NCI-H345 (cell line): ENCODE results near the gene COX20.

Experiments used
- DNase-seq: peaks from one replicate; lab custom pipeline; 2025; lab: John Stamatoyannopoulos, UW

The COX20 gene

GRCh38 chr1:244851546-244852231, 16.2 kb downstream of the COX20 start:
- no peak for DNase-seq

- DNase-seq = no peak
Observed at GRCh38 chr1:244852694-244853093, 17.2 kb downstream of the COX20 start.

- no peak for DNase-seq
Observed at GRCh38 chr1:244854166-244854565, 18.7 kb downstream of the COX20 start.

DNA sequence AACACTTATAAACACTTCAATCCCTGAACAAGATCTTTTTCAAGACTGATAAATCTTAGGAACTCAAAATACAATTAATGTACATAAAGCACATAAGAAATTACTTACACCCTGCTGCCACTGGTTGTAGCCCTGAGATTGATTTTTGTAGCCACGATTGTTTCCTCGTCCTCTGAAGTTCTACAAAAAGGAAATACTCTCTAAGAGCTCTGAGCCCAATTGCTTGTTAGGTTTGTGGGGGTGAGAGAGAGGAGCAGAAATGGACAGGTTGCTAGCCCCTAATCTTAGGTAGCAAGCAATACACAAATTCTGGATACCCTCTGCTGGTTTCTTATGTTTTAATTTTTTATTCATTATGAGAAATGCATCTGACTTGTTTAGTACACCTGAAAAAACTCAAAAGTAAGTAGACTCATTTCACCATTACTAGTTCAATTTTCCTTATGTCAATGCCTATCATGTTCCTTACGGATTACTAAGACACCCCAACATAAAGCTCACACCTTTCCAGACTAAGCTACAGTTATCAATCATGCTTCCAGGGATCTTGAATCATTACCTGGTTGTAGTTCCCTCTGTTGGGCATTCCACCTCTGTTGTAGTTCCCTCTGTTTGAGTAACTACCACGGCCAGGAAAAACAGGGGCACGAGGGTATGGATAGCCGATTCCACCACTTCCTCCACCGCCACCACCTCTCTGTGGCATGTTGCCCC, 19.6 kb downstream of the COX20 start:
- DNase-seq = no peak

GRCh38 chr1:244857761-244858160, 22.3 kb downstream of the COX20 start:
- no peak for DNase-seq

GRCh38 chr1:244858357-244858756, 22.9 kb downstream of the COX20 start:
- no peak for DNase-seq

DNA sequence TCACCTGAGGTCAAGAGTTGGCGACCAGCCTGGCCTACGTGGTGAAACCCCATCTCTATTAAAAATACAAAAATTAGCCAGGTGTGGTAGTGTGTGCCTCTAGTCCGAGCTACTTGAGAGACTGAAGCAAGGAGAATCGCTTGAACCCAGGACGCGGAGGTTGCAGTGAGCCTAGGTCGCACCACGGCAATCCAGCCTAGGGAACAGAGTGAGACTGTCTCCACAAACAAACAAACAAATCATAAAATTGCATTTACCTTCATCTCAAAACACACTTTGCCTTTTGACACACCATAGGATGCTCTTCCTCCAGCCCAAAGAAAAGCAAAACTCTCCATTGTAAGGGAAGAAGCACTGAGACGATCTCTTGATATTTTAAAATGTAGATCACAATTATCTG, 24.6 kb downstream of the COX20 start:
- DNase-seq = no peak

DNA sequence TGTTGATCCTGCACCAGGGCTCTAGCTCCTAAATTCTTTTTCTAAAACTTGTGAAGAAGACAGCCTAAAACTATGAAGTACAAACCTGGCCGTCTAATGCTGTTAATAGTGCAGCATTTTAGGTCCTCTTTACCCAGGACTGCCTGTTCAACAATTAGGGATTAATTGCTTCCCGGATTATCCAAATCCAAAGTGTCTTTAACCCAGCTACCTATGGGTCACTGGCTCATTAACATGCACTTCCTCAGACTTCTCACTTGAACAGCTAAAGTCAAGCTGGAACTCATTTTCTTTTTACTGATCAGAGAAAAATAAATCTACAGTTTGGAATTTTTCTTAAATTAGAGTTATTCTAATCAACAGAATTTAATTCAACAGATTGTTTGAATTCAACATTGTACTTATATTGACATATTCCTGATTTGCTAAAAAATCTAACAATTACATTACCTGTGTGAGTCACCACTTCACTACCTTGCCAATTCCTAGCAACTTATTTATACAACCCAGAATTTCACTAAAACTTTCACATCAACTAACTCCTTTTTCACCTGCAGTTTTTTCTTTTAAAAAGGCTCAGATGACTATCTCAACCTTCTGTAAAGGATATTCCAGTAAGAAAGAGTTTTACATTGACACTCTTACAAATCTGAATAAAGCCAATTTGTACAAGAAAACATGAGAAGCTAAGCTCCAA, 25.6 kb downstream of the COX20 start:
- DNase-seq = no peak

DNA sequence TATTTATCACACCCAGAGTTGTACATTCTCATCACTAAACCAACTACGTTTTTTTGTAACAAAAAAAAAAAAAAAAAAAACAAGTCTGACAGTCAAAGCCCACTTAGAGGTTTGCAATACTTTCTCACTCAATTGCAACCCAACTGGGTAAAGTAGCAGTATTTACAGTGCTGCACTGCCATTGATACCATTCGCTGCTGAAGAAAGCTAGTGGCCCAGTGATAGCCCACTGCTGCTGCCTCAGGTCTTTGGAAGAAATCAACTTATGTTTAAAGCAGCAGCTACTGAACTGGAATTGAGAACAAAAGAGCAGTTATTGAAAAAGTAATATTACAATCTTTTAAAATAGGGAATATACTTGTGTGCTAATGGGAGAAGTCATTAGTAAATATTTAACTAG, 26.2 kb downstream of the COX20 start:
- no peak for DNase-seq

DNA sequence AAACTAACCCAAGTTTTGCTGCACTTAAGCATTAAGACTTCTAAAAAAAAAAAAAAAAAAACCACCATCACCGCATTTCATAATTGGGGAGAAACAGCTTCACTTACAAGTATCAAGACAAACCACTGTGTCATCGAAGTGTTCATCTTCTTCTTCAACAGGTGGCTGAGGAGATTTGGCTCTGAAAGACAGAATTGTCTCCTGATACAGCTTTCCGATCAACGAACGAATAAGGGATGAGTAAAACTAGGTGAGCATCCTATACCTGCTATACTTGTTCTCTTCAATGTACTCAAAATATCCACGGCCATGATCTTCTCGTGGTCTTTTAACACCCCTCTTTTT, 26.9 kb downstream of the COX20 start:
- DNase-seq = no peak

DNA sequence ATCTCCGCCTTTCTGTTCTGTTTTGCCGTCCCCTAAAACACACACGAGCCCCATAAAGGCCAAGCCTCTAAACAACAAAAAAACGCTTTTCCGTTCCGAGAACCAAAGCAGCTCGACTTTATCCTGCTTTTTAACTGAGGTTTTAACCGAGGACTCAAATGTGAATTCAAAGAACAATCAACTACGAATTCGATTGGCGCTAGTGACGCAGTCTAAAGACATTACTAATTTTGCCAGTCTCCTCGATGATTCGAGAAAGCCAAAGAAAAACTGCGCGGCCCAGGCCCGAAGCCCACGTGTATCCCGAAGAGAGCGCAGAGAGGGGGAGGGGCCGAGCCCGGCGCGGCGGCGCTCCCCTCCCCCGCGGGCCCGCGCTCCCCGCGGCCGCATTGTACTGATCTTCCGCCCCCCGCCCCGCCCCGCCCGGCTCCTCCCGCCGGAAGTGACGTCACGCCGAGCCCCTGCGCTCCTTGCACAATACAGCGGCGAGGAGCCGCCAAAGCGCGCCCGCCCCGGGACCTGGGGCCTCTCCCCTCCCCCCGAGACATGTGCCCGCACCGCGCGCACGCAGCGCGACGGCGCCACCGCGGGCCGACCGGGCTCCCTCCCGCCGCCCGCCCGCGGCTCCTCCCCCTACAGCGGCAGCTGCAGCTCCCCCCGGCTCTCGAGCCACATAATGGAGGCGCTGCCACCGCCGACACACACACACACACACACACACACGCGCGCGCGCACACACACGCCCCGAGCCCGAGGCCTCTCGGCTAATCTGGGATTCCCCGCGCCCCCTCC, 27.4 kb downstream of the COX20 start:
- peak; percentile 96 for DNase-seq

- DNase-seq = no peak
Observed at GRCh38 chr1:244863491-244864252, 28.2 kb downstream of the COX20 start.

DNA sequence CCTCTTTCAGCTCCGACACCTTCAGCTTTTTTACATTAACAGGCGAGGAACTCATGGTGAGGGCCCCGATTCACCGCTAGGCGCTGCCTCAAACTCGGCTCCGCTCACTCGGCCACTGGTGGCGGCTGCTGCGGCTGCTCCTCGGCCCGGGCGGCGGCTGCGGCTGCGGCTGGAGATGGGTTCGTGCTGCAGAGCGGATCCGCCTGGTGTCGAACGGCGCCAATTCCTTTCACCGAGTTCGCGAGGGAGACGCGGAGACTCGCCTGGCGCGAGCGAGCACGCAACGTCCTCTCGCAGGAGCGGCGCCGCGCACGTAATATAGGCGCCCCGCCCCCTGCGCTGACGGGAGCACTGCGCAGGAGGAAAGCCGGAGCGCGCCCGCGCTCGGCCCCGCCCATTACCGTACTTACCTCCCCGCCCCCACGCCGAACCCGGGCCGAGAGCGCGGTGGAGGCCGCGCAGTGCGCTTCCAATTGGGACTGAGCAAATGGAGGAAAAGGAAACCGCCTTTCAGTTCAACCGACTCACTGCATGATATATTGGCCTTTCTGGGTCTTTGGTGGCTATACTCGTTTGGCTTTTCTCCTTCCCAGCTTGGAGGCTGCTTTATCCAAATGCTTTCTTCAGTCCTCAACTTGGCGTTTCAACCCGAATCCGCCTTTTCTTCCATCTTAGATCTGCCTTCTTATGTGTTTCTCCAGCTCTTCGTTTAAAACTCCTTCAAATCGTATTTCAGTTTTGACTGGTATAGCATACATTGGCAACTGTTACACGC, 29.0 kb downstream of the COX20 start, which contains the start of gene HNRNPU:
Gene HNRNPU (minus strand): TSS at position 291 of the 775 bp plus-strand sequence. CDS start 236 bp downstream, at position 55.
- DNase-seq = peak; percentile 98

GRCh38 chr1:244865028-244865371, 29.5 kb downstream of the COX20 start:
- DNase-seq = peak; percentile 49

DNA sequence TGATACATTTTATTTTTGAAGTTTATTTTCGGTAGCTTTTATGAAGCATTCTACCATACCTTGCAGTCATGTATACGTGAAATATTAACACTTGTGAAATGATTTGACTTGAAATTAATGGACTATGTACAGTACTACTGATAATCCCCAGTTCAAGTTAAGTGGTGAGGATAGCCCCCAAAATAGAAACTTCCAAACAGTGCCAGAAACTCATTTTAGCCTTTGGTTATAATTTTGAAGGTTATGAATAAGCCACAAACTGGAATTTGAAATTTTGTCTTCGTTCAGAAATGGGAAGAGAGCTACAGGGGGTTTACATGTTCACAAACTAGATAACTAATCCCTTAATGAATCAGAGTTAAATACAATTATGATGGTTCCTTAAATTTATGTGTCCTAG, 30.4 kb downstream of the COX20 start:
- no peak for DNase-seq

DNA sequence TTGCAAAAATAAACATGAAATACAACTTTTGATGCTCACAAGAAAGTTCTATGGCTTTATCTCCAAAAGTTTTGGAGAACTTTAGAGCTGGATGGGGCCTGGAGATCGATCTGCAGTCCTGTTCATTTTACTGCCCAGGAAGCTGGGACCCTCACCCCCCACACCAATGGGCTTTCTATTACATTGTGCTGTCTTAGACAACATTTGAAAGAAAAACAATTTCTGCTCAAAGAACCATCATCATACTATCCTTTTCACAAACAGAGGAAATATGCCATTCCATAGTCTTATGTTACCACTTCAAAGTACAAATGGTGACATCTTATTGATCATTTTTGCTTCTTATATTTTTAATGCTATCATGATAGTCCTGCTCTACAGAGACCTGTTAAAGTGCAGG, 30.9 kb downstream of the COX20 start:
- DNase-seq = no peak

DNA sequence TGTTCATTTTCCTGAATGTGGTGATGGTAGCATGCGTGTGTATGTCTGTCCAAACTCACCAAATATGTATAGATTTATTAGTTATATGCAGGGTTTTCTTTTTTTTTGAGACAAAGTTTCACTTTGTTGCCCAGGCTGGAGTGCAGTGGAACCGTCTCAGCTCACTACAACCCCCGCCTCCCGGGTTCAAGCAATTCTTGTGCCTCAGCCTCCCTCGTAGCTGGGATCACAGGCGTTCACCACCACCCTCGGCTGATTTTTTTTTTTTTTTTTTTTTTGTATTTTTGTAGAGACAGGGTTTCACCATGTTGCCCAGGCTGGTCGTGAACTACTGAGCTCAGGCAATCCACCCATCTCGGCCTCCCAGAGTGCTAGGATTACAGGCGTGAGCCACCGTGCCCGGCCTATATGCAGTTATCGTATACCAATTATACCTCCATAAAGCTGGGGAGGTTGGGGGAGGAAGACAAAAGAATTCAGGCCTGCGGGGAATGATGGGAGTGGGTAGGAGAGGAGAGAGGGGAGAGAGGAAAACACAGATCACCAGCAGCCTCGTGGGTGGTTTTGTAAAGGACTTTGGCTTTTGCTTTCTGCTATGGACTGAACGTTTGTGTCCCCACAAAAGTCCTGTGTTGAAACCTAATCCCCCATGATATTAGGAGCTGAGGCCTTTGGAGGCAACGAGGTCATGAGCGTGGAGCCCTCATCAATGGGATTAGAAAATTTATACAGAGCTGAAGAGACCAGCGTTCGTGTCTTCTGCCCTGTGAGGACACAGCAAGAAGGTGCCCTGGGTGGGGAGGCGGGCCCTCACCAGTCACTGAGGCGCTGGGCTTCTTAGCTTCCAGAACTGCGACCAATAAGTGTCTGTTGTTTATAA, 33.3 kb downstream of the COX20 start:
- no peak for DNase-seq

DNA sequence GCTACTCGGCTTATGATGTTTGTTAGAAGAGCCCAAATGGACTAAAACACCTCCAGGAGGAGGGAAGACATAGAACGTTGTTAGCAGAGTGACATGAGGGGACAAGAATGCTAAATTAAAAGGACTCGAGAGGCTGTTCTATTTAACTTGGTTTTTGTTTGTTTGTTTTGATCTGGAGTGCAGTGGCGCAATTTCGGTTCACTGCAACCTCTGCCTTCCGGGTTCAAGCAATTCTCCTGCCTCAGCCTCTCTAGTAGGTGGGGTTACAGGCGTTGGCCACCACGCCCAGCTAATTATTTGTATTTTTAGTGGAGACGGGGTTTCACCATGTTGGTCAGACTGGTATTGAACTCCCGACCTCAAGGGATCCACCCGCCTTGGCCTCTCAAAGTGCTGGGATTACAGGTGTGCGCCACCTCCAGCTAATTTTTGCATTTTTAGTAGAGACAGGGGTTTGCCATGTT, 33.9 kb downstream of the COX20 start:
- no peak for DNase-seq

GRCh38 chr1:244869950-244870349, 34.5 kb downstream of the COX20 start:
- no peak for DNase-seq
